GM21515 (cell line): ENCODE measurements around the gene KLHL33.
"Not testable (repeated sequence)": the region's sequence is repeated elsewhere in the genome, so short reads cannot be mapped to it uniquely, and the experiment has no call there.

Experiments used
- ATAC-seq: cut with Tn5 transposase; IDR thresholded peaks from one replicate; pipeline ENCODE4 v1.9.1; 2021; ENCODE audit not compliant: unreplicated experiment

KLHL33 gene

DNA sequence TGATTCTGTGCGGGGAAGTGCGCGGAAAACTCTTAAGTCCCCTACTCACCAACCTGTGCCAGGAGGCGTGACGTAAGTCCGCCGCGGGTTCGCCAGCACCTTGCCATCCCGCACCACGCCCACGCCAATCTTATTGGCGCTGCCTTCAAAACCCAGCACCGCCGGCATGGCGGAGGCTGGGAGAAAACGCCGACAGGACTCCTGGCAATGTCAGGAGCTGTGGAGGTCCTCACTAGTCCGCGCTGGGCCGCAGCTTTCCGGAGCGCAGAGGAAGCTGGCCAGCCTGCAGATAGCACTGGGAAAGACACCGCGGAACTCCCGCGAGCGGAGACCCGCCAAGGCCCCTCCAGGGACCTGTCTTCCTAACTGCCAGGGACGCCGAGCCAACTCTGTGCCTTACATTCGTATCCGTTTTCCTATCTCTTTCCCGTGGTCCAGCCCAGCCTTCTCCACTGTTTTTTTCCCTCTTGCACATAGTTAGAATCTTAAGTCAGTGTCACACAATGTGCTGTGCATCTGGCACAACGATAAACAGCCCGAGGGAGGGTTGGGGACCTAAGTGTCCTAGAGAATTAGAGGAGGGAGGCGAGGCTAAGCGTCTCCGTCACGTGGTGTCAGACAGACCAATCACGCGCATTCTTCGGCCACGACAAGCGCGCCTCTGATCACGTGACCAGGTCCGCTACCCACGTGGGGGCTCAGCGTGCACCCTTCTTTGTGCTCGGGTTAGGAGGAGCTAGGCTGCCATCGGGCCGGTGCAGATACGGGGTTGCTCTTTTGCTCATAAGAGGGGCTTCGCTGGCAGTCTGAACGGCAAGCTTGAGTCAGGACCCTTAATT lies 18.8 kb upstream of the KLHL33 start, which contains the start of the genes APEX1 and OSGEP:
Gene APEX1, plus strand, starts transcription at position 711 of the 839 bp plus-strand sequence. CDS start 420 bp downstream, outside the sequence.
Gene OSGEP, minus strand, starts transcription at position 297 of the 839 bp plus-strand sequence. Its CDS starts 129 bp downstream, at position 168.
- peak; percentile 81 for ATAC-seq

DNA sequence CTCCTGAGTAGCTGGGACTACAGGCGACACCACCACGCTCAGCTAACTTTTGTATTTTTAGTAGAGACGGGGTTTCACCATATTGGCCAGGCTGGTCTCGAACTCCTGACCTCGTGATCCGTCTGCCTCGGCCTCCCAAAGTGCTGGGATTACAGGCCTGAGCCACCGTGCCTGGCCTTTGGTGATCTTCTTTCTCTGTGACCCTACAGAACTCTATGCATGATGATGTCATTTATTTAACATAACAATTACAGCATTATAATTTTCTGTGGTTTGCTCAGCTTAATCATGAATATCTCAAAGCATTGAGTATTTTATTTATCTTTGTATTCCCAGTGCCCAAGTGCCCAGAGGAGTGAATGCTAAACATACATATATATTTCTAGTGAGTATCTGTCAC lies 16.9 kb upstream of the KLHL33 start:
- not testable (repeated sequence) for ATAC-seq

- ATAC-seq = no peak
These were observed 10.9 kb upstream of the KLHL33 start for GRCh38 chr14:20446889-20447288.

- not testable (repeated sequence) for ATAC-seq
These were observed 7.7 kb upstream of the KLHL33 start for GRCh38 chr14:20443650-20444049.

DNA sequence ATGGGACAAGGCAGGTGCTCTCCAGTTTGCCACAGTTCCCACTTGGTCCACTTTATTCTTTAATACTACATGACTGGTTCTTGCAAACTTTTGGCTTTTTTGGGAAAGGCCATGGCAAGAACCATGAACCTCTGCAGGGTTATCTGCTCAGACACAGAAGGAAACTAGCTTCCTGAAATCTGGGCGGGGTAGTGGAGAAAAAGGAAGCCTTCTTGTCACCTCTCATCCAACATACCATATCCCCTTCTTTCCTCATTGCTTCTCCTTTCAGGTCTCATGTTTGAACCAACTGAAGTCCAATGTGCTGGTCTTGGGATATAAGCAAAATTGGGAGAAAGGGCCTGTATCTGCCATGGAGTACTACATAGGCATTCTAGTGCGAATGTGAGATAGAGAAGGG lies 5.5 kb upstream of the KLHL33 start:
- ATAC-seq = no peak

DNA sequence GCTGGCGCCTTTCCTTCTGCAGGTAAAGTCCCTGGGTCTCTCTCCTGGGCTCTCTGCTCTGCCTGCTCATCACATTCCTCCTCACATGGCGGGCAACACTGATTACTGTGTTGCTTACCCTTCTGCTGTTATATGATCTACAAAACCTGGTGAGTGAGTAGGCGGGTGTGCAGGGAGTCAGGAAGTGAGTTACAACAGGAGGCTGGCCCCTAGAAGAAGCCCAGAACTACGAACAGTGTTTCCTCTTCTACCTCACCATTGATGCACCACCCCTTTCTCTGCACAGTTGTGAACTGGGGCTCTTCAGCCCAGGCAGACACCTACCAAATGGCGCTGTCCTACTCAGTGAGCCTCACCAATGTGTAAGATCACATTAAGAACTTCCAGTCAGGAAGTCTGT lies 4.9 kb upstream of the KLHL33 start:
- no peak for ATAC-seq

DNA sequence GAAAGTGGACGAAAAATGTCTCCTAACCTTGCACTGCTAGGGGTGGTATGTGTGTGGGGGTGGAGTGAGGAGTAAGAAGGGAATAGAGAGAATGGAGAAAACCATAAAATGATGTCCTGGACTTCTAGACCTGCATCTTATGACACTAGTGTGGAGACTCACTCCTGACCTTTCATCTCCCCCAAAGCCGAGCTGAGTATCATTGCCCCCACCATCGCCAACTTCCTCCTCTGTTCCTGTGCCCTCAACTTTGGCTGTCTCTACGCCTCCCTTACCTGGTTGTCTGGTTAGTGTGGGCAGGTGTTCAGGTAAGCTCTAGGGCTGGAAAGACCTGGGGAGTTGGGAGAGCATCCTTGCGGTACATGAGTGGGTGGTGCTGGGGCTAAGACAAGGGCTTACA lies 4.5 kb upstream of the KLHL33 start:
- no peak for ATAC-seq

- ATAC-seq = no peak
These were observed 2.7 kb upstream of the KLHL33 start for GRCh38 chr14:20438664-20439063.

DNA sequence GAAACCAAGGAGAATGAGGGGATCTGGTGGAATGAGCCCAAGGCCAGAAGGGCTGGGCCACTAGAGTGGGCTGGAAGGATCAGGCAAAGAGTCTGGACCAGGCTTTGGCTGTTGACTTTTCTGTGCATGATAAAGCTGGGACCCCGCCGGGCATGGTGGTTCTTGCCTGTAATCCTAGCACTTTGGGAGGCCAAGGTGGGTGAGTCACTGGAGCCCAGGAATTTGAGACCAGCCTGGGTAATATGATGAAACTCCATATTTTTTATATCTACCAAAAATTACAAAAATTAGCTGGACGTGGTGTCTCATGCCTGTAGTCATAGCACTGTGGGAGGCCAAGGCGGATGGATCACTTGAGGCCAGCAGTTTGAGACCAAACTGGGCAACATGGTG lies 393 bp upstream of the KLHL33 start:
- no peak for ATAC-seq

DNA sequence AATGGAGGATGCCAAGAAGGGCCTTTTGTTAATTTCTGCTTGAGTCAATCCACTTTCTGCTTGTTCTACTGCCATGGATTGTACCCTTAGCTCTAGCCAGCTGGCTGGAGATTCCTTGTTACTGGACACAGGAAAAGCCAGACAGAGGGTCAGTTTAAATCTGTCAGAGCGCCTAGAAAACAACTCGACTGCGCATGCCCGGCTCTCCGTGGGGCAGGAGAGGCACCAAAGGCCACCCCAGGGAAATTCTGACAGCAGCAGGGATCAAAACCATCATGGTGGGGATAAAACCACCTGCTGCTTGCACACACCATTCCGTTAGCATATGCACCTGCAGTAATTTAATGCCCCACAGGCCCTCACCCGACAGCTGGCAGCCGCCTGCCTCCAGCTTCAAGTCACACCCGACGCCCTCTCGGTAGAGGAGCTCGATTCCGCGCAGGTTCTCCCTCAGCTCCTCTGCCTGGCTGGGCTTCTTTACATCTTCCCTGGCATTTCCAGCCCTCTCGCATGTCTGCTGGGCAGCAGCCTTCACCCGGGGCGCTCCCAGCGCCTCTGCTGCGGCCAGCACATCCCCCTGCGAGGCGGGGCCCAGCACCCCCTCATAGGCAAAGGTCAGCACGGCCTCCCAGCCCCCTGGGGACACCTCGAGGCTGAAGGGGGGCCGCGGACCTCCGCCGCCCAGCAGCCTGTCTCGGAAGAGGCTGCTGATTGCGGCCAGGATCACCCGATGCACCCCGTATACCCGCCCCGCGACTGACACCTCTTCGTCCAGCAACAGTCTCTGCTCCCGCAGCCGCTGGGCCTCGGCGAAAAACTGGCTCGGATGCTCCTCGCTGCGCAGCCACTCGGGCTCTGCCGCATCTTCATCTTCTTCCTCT lies 1.0 kb downstream of the KLHL33 start:
- ATAC-seq = no peak

DNA sequence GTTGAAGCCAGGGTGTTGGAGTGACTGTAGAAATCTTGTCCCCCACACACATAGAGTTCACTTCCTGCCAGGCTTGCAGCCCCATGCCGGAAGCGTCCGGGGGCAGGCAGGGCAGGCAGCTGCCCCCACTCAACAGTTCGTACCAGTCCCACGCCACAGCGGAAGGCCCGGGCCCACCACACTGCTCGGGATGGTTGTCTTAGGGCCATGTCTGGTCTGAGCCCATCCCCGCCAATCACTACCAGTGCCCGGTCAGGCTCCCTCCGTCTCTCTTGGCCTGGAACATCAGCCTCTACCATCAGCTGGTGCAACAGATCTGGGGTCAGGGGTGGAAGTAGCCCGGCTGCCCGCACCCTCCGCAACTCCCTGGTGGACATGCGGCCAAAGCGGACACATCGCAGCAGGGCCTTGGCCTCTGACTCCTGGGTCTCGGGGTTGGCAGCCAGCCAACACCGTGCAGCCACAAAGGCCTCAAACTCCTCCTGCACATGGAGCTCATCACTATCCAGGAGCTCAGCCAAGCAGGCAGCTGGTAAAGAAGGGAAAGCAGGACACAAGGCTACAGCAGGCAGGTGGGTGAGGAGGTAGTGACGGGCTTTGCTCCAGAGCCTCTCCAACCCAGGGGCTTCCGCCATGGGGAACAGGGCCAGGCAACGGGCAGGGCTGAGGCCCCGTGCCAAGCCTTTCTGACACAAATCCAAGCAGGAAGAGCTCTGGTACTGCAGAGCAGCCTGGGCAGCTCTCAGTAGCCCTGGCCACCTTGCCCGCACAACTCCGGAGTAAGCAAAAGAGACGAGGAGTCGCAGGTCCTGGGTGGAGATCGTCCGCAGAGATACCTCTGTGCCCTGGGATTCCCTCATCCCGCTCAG lies 5.9 kb downstream of the KLHL33 start:
- no peak for ATAC-seq

DNA sequence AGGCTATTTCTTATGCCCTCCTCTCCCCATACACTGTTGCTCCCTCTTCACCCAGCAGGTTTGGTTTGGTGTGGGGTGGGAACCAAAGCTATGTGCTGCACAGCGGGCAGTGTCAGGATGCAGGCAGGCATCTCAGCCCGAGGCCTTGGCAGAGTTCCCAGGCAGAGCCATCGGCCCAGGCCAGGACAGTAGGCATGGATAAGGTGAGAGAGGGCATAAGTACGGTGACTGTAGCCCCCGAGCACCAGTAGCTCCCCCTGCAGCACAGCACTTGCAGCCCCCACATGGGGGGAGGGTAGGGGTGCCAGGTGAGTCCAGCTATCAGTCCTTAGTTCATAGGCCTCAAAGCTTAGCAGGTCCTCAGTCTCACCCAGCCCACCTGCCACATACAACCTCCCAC lies 7.2 kb downstream of the KLHL33 start:
- no peak for ATAC-seq

- ATAC-seq = peak; percentile 36
These were observed 8.0 kb downstream of the KLHL33 start for GRCh38 chr14:20428010-20428365.

DNA sequence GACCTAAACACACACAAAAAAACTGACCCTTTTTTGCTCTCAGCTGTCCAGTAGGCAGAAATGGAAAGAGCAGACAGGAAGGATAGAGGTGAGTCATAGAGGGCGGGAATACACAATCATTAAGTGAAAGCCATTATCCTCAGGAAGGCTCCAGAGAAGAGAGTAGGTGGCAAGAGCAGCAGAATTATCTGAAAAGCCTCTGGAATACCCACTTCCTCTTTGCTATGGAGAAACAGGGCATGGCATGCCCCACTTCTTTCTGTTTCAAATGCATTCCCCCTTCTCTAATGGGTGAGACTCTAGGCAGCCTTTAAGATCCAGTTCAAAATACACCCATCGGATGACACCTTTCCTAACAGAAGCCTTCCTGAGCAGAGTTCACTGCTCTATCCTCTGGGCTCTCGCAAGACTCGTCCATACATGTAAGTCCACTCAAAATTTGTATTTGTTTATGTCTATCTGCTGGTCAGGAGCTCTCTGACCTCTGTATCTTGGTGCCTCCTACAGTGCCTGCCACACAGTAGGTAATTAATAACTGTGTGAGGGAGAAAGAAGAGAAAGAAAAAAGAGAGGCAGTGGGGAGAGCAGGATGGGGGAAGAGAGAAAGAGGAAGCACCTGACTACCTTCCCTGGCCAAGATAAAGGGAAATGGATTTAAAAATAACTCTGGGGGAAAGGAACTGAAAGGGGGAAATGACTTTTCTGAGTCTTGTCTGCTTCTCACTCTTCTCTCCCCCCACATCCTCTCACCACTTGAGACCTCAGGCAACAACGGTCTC lies 8.5 kb downstream of the KLHL33 start:
- peak; percentile 70 for ATAC-seq

DNA sequence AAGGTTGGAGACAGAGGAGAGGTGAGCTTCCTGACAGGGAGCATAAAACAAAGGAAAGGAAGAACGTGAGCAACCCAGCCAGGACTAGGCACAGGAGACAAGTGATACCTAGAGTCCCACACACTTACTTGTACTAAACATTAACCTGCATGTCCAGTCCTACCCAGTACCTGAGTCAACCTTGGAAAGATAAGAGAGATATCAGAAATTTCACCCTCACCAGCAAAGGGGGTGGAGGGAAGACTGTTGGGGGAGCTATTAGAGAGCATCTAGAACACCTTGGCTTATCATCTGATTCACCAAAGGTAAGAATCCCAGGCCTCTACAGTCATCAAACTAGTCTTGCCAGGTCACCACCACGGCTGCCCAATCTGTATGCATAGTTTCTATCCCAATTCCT lies 11.1 kb downstream of the KLHL33 start:
- ATAC-seq = no peak

- no peak for ATAC-seq
These were observed 13.1 kb downstream of the KLHL33 start for GRCh38 chr14:20422886-20423285.

DNA sequence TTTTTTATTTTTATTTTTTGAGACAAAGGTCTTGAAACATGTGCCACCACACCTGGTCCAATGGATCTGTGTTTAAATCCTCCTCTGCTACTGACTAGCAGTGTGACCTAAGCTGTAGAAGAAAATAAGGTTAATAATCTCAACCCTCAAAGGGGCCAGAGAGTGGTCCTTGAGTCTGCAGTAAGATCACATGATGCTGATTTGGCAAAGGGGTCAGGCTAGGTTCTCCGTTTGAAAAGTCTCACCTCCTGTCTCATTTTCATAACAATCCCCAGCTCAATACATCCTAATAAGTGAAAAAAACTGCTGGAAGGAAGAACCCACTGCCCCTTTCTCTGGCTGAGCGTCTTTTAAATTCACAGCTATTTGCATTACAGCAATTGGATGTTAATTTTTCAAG lies 14.7 kb downstream of the KLHL33 start:
- ATAC-seq = no peak

DNA sequence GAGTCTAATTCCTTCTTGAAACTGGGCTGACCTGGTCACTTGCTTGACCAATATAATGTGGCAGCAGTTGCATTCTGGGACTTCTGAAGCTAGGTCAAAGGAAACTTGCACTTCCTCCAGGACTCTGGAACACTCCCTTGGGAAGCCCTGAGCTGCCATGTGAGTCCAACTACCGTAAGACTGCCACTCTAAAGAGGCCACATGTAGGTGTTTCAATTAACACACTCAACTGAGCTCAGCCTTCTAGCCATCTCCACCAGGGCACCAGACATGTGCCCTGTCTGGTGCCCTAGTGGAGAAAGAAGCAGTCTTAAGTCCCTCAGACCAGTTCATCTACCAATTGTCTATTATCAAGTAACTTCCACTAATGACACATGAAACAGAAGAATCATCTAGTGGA lies 16.5 kb downstream of the KLHL33 start:
- ATAC-seq = no peak

DNA sequence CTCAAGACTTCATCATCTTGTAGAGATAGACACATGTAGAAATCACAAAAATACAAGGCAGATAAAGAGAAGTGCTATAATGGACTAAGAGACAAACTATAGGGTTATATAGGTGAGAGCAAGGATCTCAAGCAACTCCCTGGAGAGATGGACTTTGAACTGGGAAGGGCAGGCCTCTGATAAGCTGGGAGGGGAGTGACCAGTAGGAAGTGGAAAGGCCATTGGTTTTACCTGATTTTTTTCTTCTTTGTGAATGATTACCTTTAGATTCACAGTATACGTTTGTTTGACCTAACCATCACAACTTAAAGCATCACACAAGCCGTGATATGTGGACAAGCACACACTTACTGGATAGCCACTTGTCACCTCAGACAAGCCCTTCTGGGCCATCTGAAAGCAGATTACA lies 17.5 kb downstream of the KLHL33 start:
- ATAC-seq = no peak
